ENCODE data around the gene GTF3C4. TPM values are rescaled to one million over a fixed set of nuclear protein-coding genes. Genes with fewer than 3 reads are reported as not detected.
A peak's percentile ranks its signal among the peaks of the same experiment; 100 is the strongest.

Gene GTF3C4
- total and polyA plus RNA-seq, 2 of the 8 experiments (the other 6 are each of a cell fraction or from before 2014, with no cell fraction given): 6.8 to 39.2 TPM

DNA sequence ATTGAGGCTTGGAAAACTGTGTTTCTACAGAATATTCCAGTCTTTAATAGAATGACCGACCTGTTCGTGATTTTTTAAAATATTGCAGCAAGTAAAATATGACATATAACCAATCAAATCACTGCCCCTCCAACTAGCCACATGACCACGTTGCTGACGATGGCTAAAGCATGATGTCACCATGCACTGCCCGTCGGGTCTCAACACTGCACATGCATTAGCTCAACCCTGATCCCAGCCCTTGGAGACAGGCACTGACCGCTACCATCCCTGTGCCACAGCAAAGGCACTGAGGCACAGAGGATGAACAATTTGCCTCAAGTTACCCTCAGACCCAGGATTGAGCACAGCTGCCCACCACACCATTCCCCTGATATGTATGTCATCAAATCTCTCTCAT is 14.0 kb upstream of the GTF3C4 start:
- FAIRE-seq: no peak
- WGBS, 2 experiments (ENCODE audit: extremely low coverage in 1 of 2, insufficient coverage in 1 of 2, insufficient read length in 1 of 2, insufficient replicate concordance in 2 of 2, low coverage in 1 of 2, low lambda C conversion rate in 2 of 2, missing lambda C conversion rate in 1 of 2): 92% methylated on average over 7 of the region's 7 CpGs; no CpG with 5 or more reads in 1 of the 2 experiments
- H3K79me2 ChIP-seq (ENCODE audit: control insufficient read depth in 1 of 2, insufficient read depth in 2 of 2, low read length in 2 of 2): peaks cover 0 to 11% of the 10 kb centered on the region in 2 experiments; a peak in 1 of 4 replicates
- TF ChIP-seq SIX5 (IDR thresholded peaks at IDR 0.05; ENCODE audit: low read depth, low read length) (no peak), JUN (IDR thresholded peaks at IDR 0.05; ENCODE audit: low read depth, low read length) (no peak), POLR2A (IDR thresholded peaks at IDR 0.05; ENCODE audit: control extremely low read depth in 1 of 2, low read depth in 2 of 2, low read length in 2 of 2) (no peak), CEBPB (IDR thresholded peaks at IDR 0.05; ENCODE audit: low read depth, low read length) (no peak), JUND (IDR thresholded peaks at IDR 0.05; ENCODE audit: low read length) (no peak), EP300 (IDR thresholded peaks at IDR 0.05; ENCODE audit: borderline replicate concordance in 1 of 2, low read depth in 2 of 2, low read length in 2 of 2) (no peak), SP1 (IDR thresholded peaks at IDR 0.05; ENCODE audit: low read depth, low read length) (no peak), SIN3A (conservative IDR thresholded peaks at IDR 0.05 in 1 of 2, IDR thresholded peaks at IDR 0.05 in 1 of 2; ENCODE audit: low read depth in 1 of 2, low read length in 2 of 2) (no peak), KDM4A (IDR thresholded peaks at IDR 0.05; ENCODE audit: low read depth, low read length, severe bottlenecking) (no peak), SRF (IDR thresholded peaks at IDR 0.05; ENCODE audit: low read depth, low read length) (no peak), BACH1 (IDR thresholded peaks at IDR 0.05; ENCODE audit: low read length) (no peak), GTF2F1 (IDR thresholded peaks at IDR 0.05; ENCODE audit: borderline replicate concordance, low read depth, low read length) (no peak), NRF1 (IDR thresholded peaks at IDR 0.05; ENCODE audit: low read depth, low read length) (no peak)

More for the DNA sequence above, 14.0 kb upstream of the GTF3C4 start:
- H3K4me1 ChIP-seq (replicated peaks in 1 of 4; ENCODE audit: control insufficient read depth in 3 of 4, insufficient read depth in 4 of 4, low read length in 3 of 4): no peaks in the 10 kb centered on the region
- ChIA-PET CTCF (ENCODE audit: partially characterized antibody) (no interaction called here), POLR2A (ENCODE audit: partially characterized antibody) (interaction anchor here (1.3 to 2.0 kb wide), 2 partner anchors 13 to 15 kb away, joined by 3 to 6 read pairs; partner anchors contain the start of gene DDX31)
- no peaks in the 10 kb centered on the region for H3K23me2 ChIP-seq (ENCODE audit: low read depth, low read length)
- peaks cover 0 to 5% of the 10 kb centered on the region in 2 experiments for H4K20me1 ChIP-seq (replicated peaks in 1 of 2; ENCODE audit: control insufficient read depth in 1 of 2, insufficient read depth in 2 of 2, low read length in 2 of 2)
- no peak overlapping the region for H3K4me2 ChIP-seq (ENCODE audit: insufficient read depth in 1 of 2, low read depth in 2 of 2, low read length in 2 of 2)
- DNase-seq (ENCODE audit: low read depth in 1 of 2, low spot score in 2 of 2): no peak
- no peak overlapping the region for H2AFZ ChIP-seq (ENCODE audit: low read length)
- no peak overlapping the region for H2BK120ac ChIP-seq (replicated peaks; ENCODE audit: low read depth, low read length)
- H3K79me1 ChIP-seq (ENCODE audit: low read depth, low read length): peaks cover 4% of the 10 kb centered on the region
- H3K14ac ChIP-seq (ENCODE audit: insufficient read length): no peak overlapping the region
- no peak overlapping the region for H3K56ac ChIP-seq (replicated peaks; ENCODE audit: insufficient read length, low read depth, low read length)
- no peak overlapping the region for H2BK20ac ChIP-seq (ENCODE audit: low read length)
- H3K18ac ChIP-seq (ENCODE audit: extremely low read depth, low read length): no peak overlapping the region
- peaks cover 5 to 43% (median 28%) of the 10 kb centered on the region in 4 experiments for H3K36me3 ChIP-seq (ENCODE audit: control insufficient read depth in 2 of 4, insufficient read depth in 4 of 4, low read length in 3 of 4)
- H3K27me3 ChIP-seq (replicated peaks in 1 of 4; ENCODE audit: control insufficient read depth in 3 of 4, extremely low read depth in 1 of 4, insufficient read depth in 3 of 4, low read length in 3 of 4): no peaks in the 10 kb centered on the region
- H3K4ac ChIP-seq (replicated peaks; ENCODE audit: insufficient read length, low read depth, low read length): no peak overlapping the region
- H3K4me3 ChIP-seq (ENCODE audit: extremely low read depth in 1 of 4, insufficient read depth in 2 of 4, low read depth in 3 of 4, low read length in 4 of 4): no peak overlapping the region
- peak overlapping the region; percentile 57; the same call in 1 of the 2 replicates for H4K8ac ChIP-seq (ENCODE audit: extremely low read depth, insufficient read depth, low read length)
- no peak overlapping the region for H2BK5ac ChIP-seq (ENCODE audit: low read depth, low read length)
- no peak overlapping the region for H2AK5ac ChIP-seq (ENCODE audit: low read depth, low read length)
- H3K27ac ChIP-seq (ENCODE audit: low read depth, low read length): no peak overlapping the region
- H3K9ac ChIP-seq (replicated peaks in 1 of 4; ENCODE audit: extremely low read depth in 1 of 4, low read depth in 3 of 4, low read length in 3 of 4): no peak overlapping the region
- no peaks in the 10 kb centered on the region for H3K9me3 ChIP-seq (ENCODE audit: insufficient read depth in 2 of 2, low read depth in 1 of 2, low read length in 1 of 2)
- no peak overlapping the region for H4K91ac ChIP-seq (replicated peaks; ENCODE audit: insufficient read length, low read length)
- no peak overlapping the region for H2BK15ac ChIP-seq (ENCODE audit: low read length)
- no peak overlapping the region for H3K23ac ChIP-seq (ENCODE audit: insufficient read length)
- H2BK12ac ChIP-seq (ENCODE audit: low read depth, low read length): no peak overlapping the region
- H4K5ac ChIP-seq (ENCODE audit: insufficient read length, low read depth, low read length): no peak overlapping the region

All from H1 (cell line).